Gastroesophageal sphincter (tissue), 4 donors: ENCODE measurements around the gene FBXO17. TPM values are rescaled to one million over a fixed set of nuclear protein-coding genes. Genes with fewer than 3 reads are reported as not detected.
"Not testable (repeated sequence)": the region's sequence is repeated elsewhere in the genome, so short reads cannot be mapped to it uniquely, and the experiment has no call there.

Experiments
- ATAC-seq: fragments of 150-250 bp; one replicate; pipeline ENCODE4 v1.9.1; 2016; ENCODE audit warnings: mild to moderate bottlenecking, moderate library complexity
- H3K27ac ChIP-seq, 4 donors: fragments of 200-600 bp; sonication (generic) in 3 of 4; 1 replicate in 3 of 4; 2 replicates in 1 of 4; pipeline ENCODE4 v1.5.1; 2016 to 2019
- H3K27me3 ChIP-seq: fragments of 200-600 bp; sonication (generic); one replicate; pipeline ENCODE4 v1.5.1; 2019
- H3K36me3 ChIP-seq, 2 donors: fragments of 200-600 bp; sonication (generic); one replicate each; pipeline ENCODE4 v1.5.1; 2019; ENCODE audit warnings: control low read depth in 1 of 2
- H3K4me1 ChIP-seq, 3 donors: fragments of 200-600 bp; sonication (generic); 1 replicate in 2 of 3; 2 replicates in 1 of 3; pipeline ENCODE4 v1.5.1; 2016 to 2019; ENCODE audit warnings: control low read depth in 2 of 3
- H3K4me3 ChIP-seq, 2 donors: fragments of 200-600 bp; sonication (generic); one replicate each; pipeline ENCODE4 v1.5.1; 2019; ENCODE audit warnings: mild to moderate bottlenecking in 1 of 2, moderate library complexity in 1 of 2
- H3K9me3 ChIP-seq, 3 donors: fragments of 200-600 bp; sonication (generic); one replicate each; pipeline ENCODE4 v1.5.1; 2017 to 2019; ENCODE audit warnings: control low read depth in 2 of 3
- CTCF ChIP-seq, 4 experiments: fragments of 200-600 bp in 2 of 4; fragments of 450-650 bp in 2 of 4; sonication (generic) in 1 of 4; IDR thresholded peaks; one replicate each; pipeline ENCODE4 v1.5.1; 2017 to 2019; ENCODE audit warnings: antibody characterized with exemption in 4 of 4, mild to moderate bottlenecking in 2 of 4, moderate library complexity in 2 of 4
- EP300 ChIP-seq: sonication (generic); formaldehyde crosslinking; IDR thresholded peaks from one replicate; pipeline ENCODE4 v1.6.1; 2017; ENCODE audit warnings: antibody characterized with exemption, mild to moderate bottlenecking
- POLR2A ChIP-seq, 2 donors: fragments of 450-650 bp; IDR thresholded peaks; one replicate each; pipeline ENCODE4 v1.6.1; 2017; ENCODE audit warnings: antibody characterized with exemption in 2 of 2, mild to moderate bottlenecking in 2 of 2, moderate library complexity in 1 of 2
- POLR2AphosphoS5 ChIP-seq: sonication (generic); formaldehyde crosslinking; IDR thresholded peaks from one replicate; pipeline ENCODE4 v1.6.1; 2017; ENCODE audit warnings: antibody characterized with exemption
- WGBS, 2 donors: methylation state at CpG; one replicate each; pipeline ENCODE4 v1.1.5; 2018; ENCODE audit warnings: low coverage in 1 of 2; 5-methylcytosine and 5-hydroxymethylcytosine counted together
- total RNA-seq, 4 donors: library from RNA; depleted of rRNA; stranded (reverse); fragments of >200 nt; gene quantifications; one replicate each; pipeline ENCODE4 v1.1.0, GENCODE V29; 2016

FBXO17 gene
- total RNA-seq, 4 donors from 2014 or later: 21.5 to 31.3 (median 27.8) TPM

- peaks cover 0 to 33% of the 10 kb centered on the region in 2 donors for H3K36me3 ChIP-seq
- H3K27me3 ChIP-seq: no peaks in the 10 kb centered on the region
- no peak for ATAC-seq
- no peak overlapping the region for H3K27ac ChIP-seq
- H3K4me1 ChIP-seq: peaks cover 0 to 14% (median 7%) of the 10 kb centered on the region in 3 donors
- 93 to 100% methylated on average over 1 to 2 of the region's 3 CpGs for WGBS, 2 donors
- no peak for TF ChIP-seq EP300
- no peak for TF ChIP-seq POLR2A (IDR thresholded peaks at IDR 0.05)
- TF ChIP-seq POLR2AphosphoS5: no peak
- no peak for TF ChIP-seq CTCF (IDR thresholded peaks at IDR 0.05)
- H3K9me3 ChIP-seq: no peaks in the 10 kb centered on the region
- H3K4me3 ChIP-seq: no peak overlapping the region
Measured at GRCh38 chr19:38945562-38946228, 29.8 kb downstream of the FBXO17 start.

GRCh38 chr19:38944981-38945506, 30.5 kb downstream of the FBXO17 start:
- ATAC-seq: no peak
- 93% methylated on average over 2 of the region's 12 CpGs; no CpG with 5 or more reads in 1 of the 2 donors for WGBS, 2 donors
- no peaks in the 10 kb centered on the region for H3K27me3 ChIP-seq
- H3K36me3 ChIP-seq: peaks cover 0 to 33% of the 10 kb centered on the region in 2 donors
- H3K4me1 ChIP-seq: peaks cover 0 to 7% (median 3%) of the 10 kb centered on the region in 3 donors
- no peaks in the 10 kb centered on the region for H3K9me3 ChIP-seq
- H3K4me3 ChIP-seq: no peak overlapping the region
- TF ChIP-seq POLR2AphosphoS5 (no peak), CTCF (IDR thresholded peaks at IDR 0.05) (no peak)
- H3K27ac ChIP-seq: no peak overlapping the region

GRCh38 chr19:38942471-38943181, 32.9 kb downstream of the FBXO17 start:
- H3K9me3 ChIP-seq: no peaks in the 10 kb centered on the region
- 73 to 83% methylated on average over 8 to 12 of the region's 20 CpGs for WGBS, 2 donors
- no peak overlapping the region for H3K27ac ChIP-seq
- no peak overlapping the region for H3K4me3 ChIP-seq
- no peak for ATAC-seq
- no peaks in the 10 kb centered on the region for H3K4me1 ChIP-seq
- H3K27me3 ChIP-seq: no peaks in the 10 kb centered on the region
- H3K36me3 ChIP-seq: peaks cover 0 to 32% of the 10 kb centered on the region in 2 donors
- TF ChIP-seq EP300 (no peak), POLR2A (IDR thresholded peaks at IDR 0.05) (no peak), CTCF (IDR thresholded peaks at IDR 0.05) (no peak), POLR2AphosphoS5 (no peak)

GRCh38 chr19:38941979-38942378, 33.6 kb downstream of the FBXO17 start:
- 60% methylated on average over 1 of the region's 2 CpGs; no CpG with 5 or more reads in 1 of the 2 donors for WGBS, 2 donors
- no peaks in the 10 kb centered on the region for H3K9me3 ChIP-seq
- no peak overlapping the region for H3K27ac ChIP-seq
- H3K4me3 ChIP-seq: no peak overlapping the region
- H3K27me3 ChIP-seq: no peaks in the 10 kb centered on the region
- H3K36me3 ChIP-seq: peaks cover 0 to 25% of the 10 kb centered on the region in 2 donors
- no peaks in the 10 kb centered on the region for H3K4me1 ChIP-seq
- TF ChIP-seq POLR2AphosphoS5: no peak
- TF ChIP-seq EP300: no peak
- TF ChIP-seq CTCF (IDR thresholded peaks at IDR 0.05): no peak
- no peak for TF ChIP-seq POLR2A (IDR thresholded peaks at IDR 0.05)
- no peak for ATAC-seq

GRCh38 chr19:38941466-38941865, 34.1 kb downstream of the FBXO17 start:
- not testable (repeated sequence) for H3K9me3 ChIP-seq, ATAC-seq, H3K4me1 ChIP-seq, H3K27ac ChIP-seq, H3K4me3 ChIP-seq, H3K27me3 ChIP-seq
- WGBS, 2 donors: 86 to 94% methylated on average over 5 of the region's 5 CpGs
- H3K36me3 ChIP-seq: peaks cover 0 to 20% of the 10 kb centered on the region in 2 donors
